ENCODE results near the gene PRKAR2A.

DNA sequence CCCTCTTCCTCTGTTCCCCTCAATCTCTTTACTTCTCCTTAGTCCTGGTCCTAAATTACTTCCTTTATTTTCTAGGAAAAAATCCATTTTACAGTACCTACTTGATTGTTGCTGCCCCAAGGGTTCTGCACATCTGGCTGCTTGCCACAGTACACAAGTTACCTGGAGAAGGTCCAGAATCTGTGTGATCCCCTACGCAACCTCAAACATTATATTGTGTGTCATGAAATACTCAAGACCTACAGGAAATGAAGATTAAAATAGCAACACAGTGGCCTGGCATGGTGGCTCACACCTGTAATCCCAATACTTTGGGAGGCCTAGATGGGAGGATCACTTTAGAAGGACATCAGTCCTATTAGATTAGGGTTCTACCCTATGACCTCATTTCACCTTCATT lies 48.7 kb downstream of the PRKAR2A start:
- TF ChIP-seq, protein P1, sequence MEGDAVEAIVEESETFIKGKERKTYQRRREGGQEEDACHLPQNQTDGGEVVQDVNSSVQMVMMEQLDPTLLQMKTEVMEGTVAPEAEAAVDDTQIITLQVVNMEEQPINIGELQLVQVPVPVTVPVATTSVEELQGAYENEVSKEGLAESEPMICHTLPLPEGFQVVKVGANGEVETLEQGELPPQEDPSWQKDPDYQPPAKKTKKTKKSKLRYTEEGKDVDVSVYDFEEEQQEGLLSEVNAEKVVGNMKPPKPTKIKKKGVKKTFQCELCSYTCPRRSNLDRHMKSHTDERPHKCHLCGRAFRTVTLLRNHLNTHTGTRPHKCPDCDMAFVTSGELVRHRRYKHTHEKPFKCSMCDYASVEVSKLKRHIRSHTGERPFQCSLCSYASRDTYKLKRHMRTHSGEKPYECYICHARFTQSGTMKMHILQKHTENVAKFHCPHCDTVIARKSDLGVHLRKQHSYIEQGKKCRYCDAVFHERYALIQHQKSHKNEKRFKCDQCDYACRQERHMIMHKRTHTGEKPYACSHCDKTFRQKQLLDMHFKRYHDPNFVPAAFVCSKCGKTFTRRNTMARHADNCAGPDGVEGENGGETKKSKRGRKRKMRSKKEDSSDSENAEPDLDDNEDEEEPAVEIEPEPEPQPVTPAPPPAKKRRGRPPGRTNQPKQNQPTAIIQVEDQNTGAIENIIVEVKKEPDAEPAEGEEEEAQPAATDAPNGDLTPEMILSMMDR (conservative IDR thresholded peaks at IDR 0.05; ENCODE audit: low read length), result no peak
- no peak for TF ChIP-seq EZH2phosphoT487 (IDR thresholded peaks at IDR 0.05; ENCODE audit: borderline replicate concordance)
